HEK293 (cell line): ENCODE measurements around the gene ITSN1.
A peak's percentile ranks its signal among the peaks of the same experiment; 100 is the strongest.

ENCODE experiments used
- CTCF ChIA-PET: fragments of 350-600 bp; formaldehyde crosslinking; extraction: SDS; loops from one replicate; lab custom pipeline; 2021; ENCODE audit warnings: antibody characterized with exemption; lab: Yijun Ruan, JAX
- POLR2A ChIA-PET: fragments of 300-600 bp; formaldehyde crosslinking; extraction: SDS; loops from one replicate; lab custom pipeline; 2020; ENCODE audit warnings: antibody characterized with exemption, inconsistent platforms; lab: Yijun Ruan, JAX
- H3K27ac ChIP-seq: fragments of 200-500 bp; sonication (Bioruptor generic); 2 replicates; pipeline ENCODE4 v1.5.1; 2014; ENCODE audit warnings: low read depth, low read length, control low read depth, inconsistent platforms; ENCODE audit errors: extremely low read depth
- H3K36me3 ChIP-seq, 2 experiments: fragments of 200-500 bp in 1 of 2; sonication (Bioruptor generic) in 1 of 2; 1 replicate in 1 of 2; 2 replicates in 1 of 2; pipeline ENCODE4 v1.5.1; 2014 to 2017; ENCODE audit warnings: inconsistent platforms in 2 of 2, low read length in 2 of 2; ENCODE audit not compliant: control insufficient read depth in 2 of 2, insufficient read depth in 1 of 2
- H3K4me1 ChIP-seq: fragments of 200-500 bp; sonication (Bioruptor generic); 2 replicates; pipeline ENCODE4 v1.5.1; 2014; ENCODE audit warnings: mild to moderate bottlenecking, low read length, inconsistent platforms; ENCODE audit not compliant: control insufficient read depth, insufficient read depth
- H3K4me3 ChIP-seq: 2 replicates; pipeline ENCODE4 v1.5.1; 2011; ENCODE audit warnings: low read depth, mild to moderate bottlenecking, control low read depth, low read length, moderate library complexity
- H3K9me3 ChIP-seq: fragments of 200-500 bp; sonication (Bioruptor generic); 2 replicates; pipeline ENCODE4 v1.5.1; 2014; ENCODE audit warnings: low read depth, low read length, inconsistent platforms; ENCODE audit not compliant: control insufficient read depth, insufficient read depth
- BCL11B ChIP-seq: fragments of 450-650 bp; formaldehyde crosslinking; IDR thresholded peaks from 2 replicates; pipeline ENCODE4 v1.5.1; 2016; ENCODE audit warnings: low read depth, missing biosample characterization, missing genetic modification characterization
- GLIS1 ChIP-seq: fragments of 450-650 bp; formaldehyde crosslinking; IDR thresholded peaks from 2 replicates; pipeline ENCODE4 v1.5.1; 2016; ENCODE audit warnings: missing biosample characterization, missing genetic modification characterization
- HOXD13 ChIP-seq: sonication (generic); formaldehyde crosslinking; IDR thresholded peaks from 2 replicates; pipeline ENCODE4 v1.8.0; 2022; ENCODE audit warnings: missing genetic modification reagents, borderline replicate concordance
- KLF10 ChIP-seq: fragments of 450-650 bp; IDR thresholded peaks from 2 replicates; pipeline ENCODE4 v1.5.1; 2018; ENCODE audit warnings: missing biosample characterization, mild to moderate bottlenecking, missing genetic modification characterization
- KLF8 ChIP-seq: fragments of 450-650 bp; formaldehyde crosslinking; IDR thresholded peaks from 2 replicates; pipeline ENCODE4 v1.5.1; 2016; ENCODE audit warnings: missing biosample characterization, missing genetic modification characterization
- OVOL3 ChIP-seq: fragments of 450-650 bp; formaldehyde crosslinking; IDR thresholded peaks from 2 replicates; pipeline ENCODE4 v1.5.1; 2016; ENCODE audit warnings: missing biosample characterization, missing genetic modification characterization
- PRDM6 ChIP-seq: fragments of 450-650 bp; formaldehyde crosslinking; IDR thresholded peaks from 2 replicates; pipeline ENCODE4 v1.5.1; 2017; ENCODE audit warnings: missing biosample characterization, missing genetic modification characterization
- SCRT2 ChIP-seq: fragments of 450-650 bp; formaldehyde crosslinking; IDR thresholded peaks from 2 replicates; pipeline ENCODE4 v1.5.1; 2016; ENCODE audit warnings: missing biosample characterization, missing genetic modification characterization
- SP7 ChIP-seq: fragments of 450-650 bp; formaldehyde crosslinking; IDR thresholded peaks from 2 replicates; pipeline ENCODE4 v1.5.1; 2016; ENCODE audit warnings: missing biosample characterization, missing genetic modification characterization
- ZFP41 ChIP-seq: fragments of 450-650 bp; formaldehyde crosslinking; IDR thresholded peaks from 2 replicates; pipeline ENCODE4 v1.5.1; 2016; ENCODE audit warnings: missing biosample characterization, missing genetic modification characterization, borderline replicate concordance
- ZNF121 ChIP-seq: fragments of 450-650 bp; formaldehyde crosslinking; IDR thresholded peaks from 2 replicates; pipeline ENCODE4 v1.5.1; 2016; ENCODE audit warnings: missing biosample characterization, missing genetic modification characterization
- ZNF132 ChIP-seq: fragments of 450-650 bp; formaldehyde crosslinking; IDR thresholded peaks from 2 replicates; pipeline ENCODE4 v1.5.1; 2017; ENCODE audit warnings: missing biosample characterization, missing genetic modification characterization, borderline replicate concordance
- ZNF157 ChIP-seq: fragments of 450-650 bp; formaldehyde crosslinking; IDR thresholded peaks from 2 replicates; pipeline ENCODE4 v1.5.1; 2016; ENCODE audit warnings: missing biosample characterization, missing genetic modification characterization
- ZNF18 ChIP-seq: fragments of 450-650 bp; formaldehyde crosslinking; IDR thresholded peaks from 2 replicates; pipeline ENCODE4 v1.5.1; 2016; ENCODE audit warnings: missing biosample characterization, missing genetic modification characterization
- ZNF19 ChIP-seq: fragments of 450-650 bp; formaldehyde crosslinking; IDR thresholded peaks from 2 replicates; pipeline ENCODE4; 2016; ENCODE audit warnings: missing biosample characterization, missing genetic modification characterization, low read depth
- ZNF214 ChIP-seq: fragments of 450-650 bp; formaldehyde crosslinking; IDR thresholded peaks from 2 replicates; pipeline ENCODE4 v1.5.1; 2017; ENCODE audit warnings: missing biosample characterization, mild to moderate bottlenecking, missing genetic modification characterization, borderline replicate concordance
- ZNF221 ChIP-seq: fragments of 450-650 bp; formaldehyde crosslinking; IDR thresholded peaks from 2 replicates; pipeline ENCODE4 v1.5.1; 2017; ENCODE audit warnings: missing biosample characterization, missing genetic modification characterization, borderline replicate concordance
- ZNF23 ChIP-seq: fragments of 450-650 bp; formaldehyde crosslinking; IDR thresholded peaks from 2 replicates; pipeline ENCODE4 v1.5.1; 2016; ENCODE audit warnings: missing biosample characterization, missing genetic modification characterization, borderline replicate concordance
- ZNF266 ChIP-seq: fragments of 450-650 bp; formaldehyde crosslinking; IDR thresholded peaks from 2 replicates; pipeline ENCODE4 v1.5.1; 2016; ENCODE audit warnings: missing biosample characterization, missing genetic modification characterization, low read depth
- ZNF335 ChIP-seq: fragments of 450-650 bp; formaldehyde crosslinking; conservative IDR thresholded peaks from 2 replicates; pipeline ENCODE4 v1.5.1; 2016; ENCODE audit warnings: missing biosample characterization, missing genetic modification characterization
- ZNF48 ChIP-seq: fragments of 450-650 bp; formaldehyde crosslinking; IDR thresholded peaks from 2 replicates; pipeline ENCODE4 v1.5.1; 2016; ENCODE audit warnings: missing biosample characterization, missing genetic modification characterization
- ZNF501 ChIP-seq: fragments of 450-650 bp; formaldehyde crosslinking; IDR thresholded peaks from 2 replicates; pipeline ENCODE4 v1.5.1; 2016; ENCODE audit warnings: missing biosample characterization, missing genetic modification characterization
- ZNF514 ChIP-seq: fragments of 450-650 bp; formaldehyde crosslinking; IDR thresholded peaks from 2 replicates; pipeline ENCODE4 v1.5.1; 2016; ENCODE audit warnings: missing biosample characterization, missing genetic modification characterization
- ZNF530 ChIP-seq: fragments of 450-650 bp; formaldehyde crosslinking; IDR thresholded peaks from 2 replicates; pipeline ENCODE4 v1.5.1; 2016; ENCODE audit warnings: low read depth, missing biosample characterization, missing genetic modification characterization
- ZNF555 ChIP-seq: fragments of 450-650 bp; formaldehyde crosslinking; conservative IDR thresholded peaks from 2 replicates; pipeline ENCODE4 v1.5.1; 2017; ENCODE audit warnings: missing biosample characterization, mild to moderate bottlenecking, missing genetic modification characterization, inconsistent platforms
- ZNF670 ChIP-seq: fragments of 450-650 bp; formaldehyde crosslinking; IDR thresholded peaks from 2 replicates; pipeline ENCODE4 v1.5.1; 2016; ENCODE audit warnings: missing biosample characterization, missing genetic modification characterization, low read depth
- ZNF707 ChIP-seq: fragments of 450-650 bp; formaldehyde crosslinking; IDR thresholded peaks from 2 replicates; pipeline ENCODE4 v1.5.1; 2016; ENCODE audit warnings: missing biosample characterization, missing genetic modification characterization
- ZNF76 ChIP-seq: fragments of 450-650 bp; formaldehyde crosslinking; IDR thresholded peaks from 2 replicates; pipeline ENCODE4; 2016; ENCODE audit warnings: low read depth, missing biosample characterization, missing genetic modification characterization, borderline replicate concordance
- ZNF768 ChIP-seq: fragments of 450-650 bp; formaldehyde crosslinking; IDR thresholded peaks from 2 replicates; pipeline ENCODE4 v1.5.1; 2018; ENCODE audit warnings: missing biosample characterization, mild to moderate bottlenecking, missing genetic modification characterization
- TF ChIP-seq, protein P1 (sequence below): sonication (generic); formaldehyde crosslinking; IDR thresholded peaks from 2 replicates; pipeline ENCODE4 v1.8.1; 2022; ENCODE audit warnings: mild to moderate bottlenecking, moderate library complexity, missing genetic modification reagents

Gene ITSN1

GRCh38 chr21:33801424-33802405 lies 159.4 kb downstream of the ITSN1 start (continued):
- TF ChIP-seq ZNF555 (tag by site-specific recombination): no peak
- TF ChIP-seq KLF10 (tag by site-specific recombination): peak; percentile 94
- no peak for TF ChIP-seq ZNF48
- TF ChIP-seq ZNF335 (tag by site-specific recombination): no peak
- TF ChIP-seq ZNF221: no peak
- TF ChIP-seq, protein P1, sequence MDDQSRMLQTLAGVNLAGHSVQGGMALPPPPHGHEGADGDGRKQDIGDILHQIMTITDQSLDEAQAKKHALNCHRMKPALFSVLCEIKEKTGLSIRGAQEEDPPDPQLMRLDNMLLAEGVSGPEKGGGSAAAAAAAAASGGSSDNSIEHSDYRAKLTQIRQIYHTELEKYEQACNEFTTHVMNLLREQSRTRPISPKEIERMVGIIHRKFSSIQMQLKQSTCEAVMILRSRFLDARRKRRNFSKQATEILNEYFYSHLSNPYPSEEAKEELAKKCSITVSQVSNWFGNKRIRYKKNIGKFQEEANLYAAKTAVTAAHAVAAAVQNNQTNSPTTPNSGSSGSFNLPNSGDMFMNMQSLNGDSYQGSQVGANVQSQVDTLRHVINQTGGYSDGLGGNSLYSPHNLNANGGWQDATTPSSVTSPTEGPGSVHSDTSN (CRISPR knock-in tag): no peak
- TF ChIP-seq ZNF19: no peak
- TF ChIP-seq ZNF18 (tag by site-specific recombination): peak; percentile 83
- TF ChIP-seq ZNF132 (tag by site-specific recombination): no peak
- no peak for TF ChIP-seq ZNF266 (tag by site-specific recombination)
- TF ChIP-seq HOXD13: no peak
- no peak for TF ChIP-seq ZNF214 (tag by site-specific recombination)
- TF ChIP-seq SCRT2 (tag by site-specific recombination): peak; percentile 81
- no peak for TF ChIP-seq ZNF530 (tag by site-specific recombination)
- TF ChIP-seq KLF8 (tag by site-specific recombination): peak; percentile 81
- TF ChIP-seq ZFP41 (tag by site-specific recombination): no peak
- no peak for TF ChIP-seq ZNF707
- TF ChIP-seq, all 188 proteins: peak for 45

DNA sequence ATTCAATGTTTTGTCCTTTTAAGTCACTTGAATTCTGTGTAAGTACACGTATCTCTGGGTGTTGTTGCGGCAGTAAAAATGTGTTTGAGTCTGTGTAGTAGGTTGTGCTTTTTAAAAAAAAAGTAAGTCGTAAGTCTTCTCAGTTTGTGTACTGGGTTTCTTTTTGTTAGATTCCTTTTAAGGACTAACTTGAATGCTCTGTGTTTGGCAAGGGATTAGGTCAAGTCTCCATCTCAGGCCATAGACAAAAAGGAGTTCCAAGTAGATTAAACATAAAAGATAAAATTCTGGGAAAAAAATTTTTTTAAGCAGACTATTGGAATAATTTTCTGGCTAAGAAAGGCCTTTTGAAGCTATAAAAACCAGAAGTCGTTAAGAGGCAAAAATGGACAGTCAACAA lies 160.2 kb downstream of the ITSN1 start:
- no peak for TF ChIP-seq ZNF514 (tag by site-specific recombination)
- no peak for TF ChIP-seq PRDM6 (tag by site-specific recombination)
- TF ChIP-seq ZNF121: no peak
- TF ChIP-seq ZNF768 (tag by site-specific recombination): no peak
- TF ChIP-seq BCL11B (tag by site-specific recombination): no peak
- no peak for TF ChIP-seq ZNF501 (tag by site-specific recombination)
- TF ChIP-seq OVOL3: no peak
- TF ChIP-seq ZNF555 (tag by site-specific recombination): no peak
- no peak for TF ChIP-seq SP7
- no peak for TF ChIP-seq ZNF157 (tag by site-specific recombination)
- TF ChIP-seq GLIS1 (tag by site-specific recombination): no peak
- no peak for TF ChIP-seq ZNF18 (tag by site-specific recombination)
- TF ChIP-seq ZNF23: no peak
- no peak for TF ChIP-seq ZNF76 (tag by site-specific recombination)
- TF ChIP-seq ZNF670: no peak
- Histone ChIP-seq H3K36me3 (peaks cover 3 to 5% of the 10 kb centered on the region in 2 experiments; a peak in 2 of 3 replicates), H3K4me1 (peaks cover 14% of the 10 kb centered on the region), H3K27ac (no peak overlapping the region), H3K4me3 (no peak overlapping the region), H3K9me3 (no peaks in the 10 kb centered on the region)
- ChIA-PET POLR2A (no interaction called here), CTCF (interaction anchor here (1.1 to 1.4 kb wide), 4 partner anchors 18 to 94 kb away, joined by 3 to 4 read pairs (median 4); no protein-coding TSS in a partner anchor)
